NCI-H1694 treated with DMSO at 0.1 percent for 48 hours (cell line): Measurements from ENCODE around the gene SIGMAR1.

ENCODE experiments used
- DNase-seq: peaks from one replicate; lab custom pipeline; 2025; lab: John Stamatoyannopoulos, UW

The SIGMAR1 gene

GRCh38 chr9:34637356-34638137, at the start of gene SIGMAR1:
TSS of gene SIGMAR1 (minus strand) at chr9:34637787. CDS start at chr9:34637697, 90 bp downstream.
- DNase-seq, result peak; percentile 80

DNA sequence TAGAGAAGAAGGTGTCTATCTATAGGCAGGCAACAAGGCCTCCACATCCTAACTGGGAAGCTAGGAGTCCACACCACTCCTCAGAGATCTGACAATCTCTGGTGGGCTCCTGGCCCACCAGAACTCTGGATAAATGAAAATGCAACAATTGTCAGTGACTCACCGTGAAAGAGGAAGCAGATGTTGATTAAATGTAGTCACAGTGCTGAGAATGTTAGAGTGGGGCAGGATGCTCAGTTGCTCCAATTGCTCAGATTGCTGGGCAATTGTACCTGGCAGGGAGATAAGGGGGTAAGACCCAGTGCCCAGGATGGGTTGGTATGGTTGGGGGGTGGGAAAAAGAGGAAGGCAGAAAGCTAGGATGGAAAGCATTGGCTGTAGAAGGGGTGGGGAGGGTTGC, 49.1 kb upstream of the SIGMAR1 start:
- DNase-seq, result no peak

- no peak for DNase-seq
These were observed 48.6 kb upstream of the SIGMAR1 start for GRCh38 chr9:34686231-34686630.

DNA sequence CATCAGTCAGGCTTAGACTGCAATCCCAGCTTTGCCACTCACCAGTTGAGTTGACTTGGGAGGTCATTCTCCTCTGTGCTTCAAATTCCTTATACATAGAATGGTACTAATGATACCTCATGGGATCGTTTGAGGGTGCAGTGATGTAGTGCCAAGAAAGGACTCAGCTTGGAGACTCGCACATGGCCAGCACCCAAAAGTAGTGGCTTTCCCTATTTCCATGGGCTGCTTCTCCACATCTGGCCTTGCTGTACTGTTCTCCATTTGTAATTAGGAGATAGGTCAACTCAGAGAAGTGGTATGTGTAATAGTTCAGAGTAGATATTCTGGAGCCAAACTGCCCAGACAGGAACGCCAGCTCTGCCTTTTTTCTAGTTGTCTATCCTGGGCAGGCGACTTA, 48.0 kb upstream of the SIGMAR1 start:
- DNase-seq, result no peak

GRCh38 chr9:34684816-34685215, 47.2 kb upstream of the SIGMAR1 start:
- DNase-seq, result no peak

DNA sequence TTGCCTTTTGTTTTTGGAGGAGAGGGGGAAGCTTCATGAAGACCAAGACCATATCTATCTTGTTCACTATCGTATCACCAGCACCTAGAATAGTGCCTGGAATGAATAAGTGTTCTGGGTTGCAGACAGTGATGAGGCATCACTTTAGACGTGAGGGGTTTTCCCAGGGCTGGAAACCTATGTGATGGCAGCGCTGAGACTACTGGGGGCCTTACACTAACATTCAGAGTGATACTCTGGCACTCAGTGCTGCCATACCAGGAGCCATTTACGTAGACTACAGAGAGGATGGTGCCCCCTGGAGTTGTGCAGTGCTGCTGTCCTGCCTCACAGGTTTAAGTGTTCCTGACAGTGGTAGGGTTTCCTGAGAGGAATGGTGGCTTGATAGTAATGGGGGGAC, 46.6 kb upstream of the SIGMAR1 start:
- no peak for DNase-seq

GRCh38 chr9:34675869-34676268, 38.3 kb upstream of the SIGMAR1 start:
- DNase-seq, result no peak

GRCh38 chr9:34675048-34675714, 37.6 kb upstream of the SIGMAR1 start:
- peak; percentile 83 for DNase-seq

DNA sequence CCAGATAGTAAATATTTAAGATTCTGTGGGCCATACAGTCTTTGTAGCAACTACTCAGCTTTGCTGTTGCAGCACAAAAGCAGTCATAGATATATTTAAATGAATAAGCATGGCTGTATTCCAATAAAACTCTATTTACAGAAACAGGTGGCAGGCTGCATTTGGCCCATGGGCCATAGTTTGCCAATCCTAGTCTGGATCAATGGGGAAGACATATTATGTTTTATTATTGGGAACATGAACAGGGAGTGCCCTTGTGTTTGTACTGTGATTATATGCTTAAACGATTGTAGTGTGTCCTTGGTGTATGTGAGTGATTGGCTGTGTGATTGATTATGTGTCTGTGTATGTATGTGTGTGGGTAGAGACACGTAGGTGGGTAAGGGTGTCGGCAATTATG, 36.9 kb upstream of the SIGMAR1 start:
- no peak for DNase-seq

- no peak for DNase-seq
These were observed 33.7 kb upstream of the SIGMAR1 start for GRCh38 chr9:34671307-34671706.

DNA sequence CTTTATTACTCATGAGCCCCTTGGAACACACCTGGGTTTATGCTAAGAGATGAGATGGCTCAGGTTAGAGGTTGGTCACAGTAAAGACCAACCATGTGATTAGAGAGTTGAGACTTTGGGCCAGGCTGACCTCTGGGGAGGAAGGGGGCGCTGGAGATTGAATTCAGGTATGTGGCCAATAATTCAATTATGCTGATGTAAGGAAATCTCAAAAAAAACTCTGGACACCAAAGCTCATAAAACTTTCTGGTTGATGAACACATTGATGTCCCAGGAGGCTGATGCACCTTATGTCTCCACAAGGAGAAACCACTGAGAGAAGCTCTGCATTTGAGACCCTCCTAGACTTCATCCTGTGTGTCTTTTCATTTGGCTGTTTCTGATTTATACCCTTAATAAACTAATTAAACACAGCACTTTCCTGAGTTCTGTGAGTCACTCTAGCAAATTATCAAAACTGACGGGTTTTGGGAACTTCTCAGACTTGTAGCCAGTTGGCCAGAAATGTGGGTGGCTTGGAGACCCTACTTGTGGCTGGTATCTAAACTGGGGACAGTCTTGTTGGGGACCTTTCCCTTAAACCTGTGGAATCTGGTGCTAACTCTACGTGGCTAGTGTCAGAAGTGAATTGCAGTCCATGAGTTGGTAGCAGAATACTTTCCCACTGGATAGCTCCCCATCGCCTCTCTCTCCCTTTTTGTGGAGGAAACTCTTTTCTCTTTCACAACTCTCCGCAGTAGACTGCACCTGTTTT, 32.4 kb upstream of the SIGMAR1 start:
- no peak for DNase-seq

DNA sequence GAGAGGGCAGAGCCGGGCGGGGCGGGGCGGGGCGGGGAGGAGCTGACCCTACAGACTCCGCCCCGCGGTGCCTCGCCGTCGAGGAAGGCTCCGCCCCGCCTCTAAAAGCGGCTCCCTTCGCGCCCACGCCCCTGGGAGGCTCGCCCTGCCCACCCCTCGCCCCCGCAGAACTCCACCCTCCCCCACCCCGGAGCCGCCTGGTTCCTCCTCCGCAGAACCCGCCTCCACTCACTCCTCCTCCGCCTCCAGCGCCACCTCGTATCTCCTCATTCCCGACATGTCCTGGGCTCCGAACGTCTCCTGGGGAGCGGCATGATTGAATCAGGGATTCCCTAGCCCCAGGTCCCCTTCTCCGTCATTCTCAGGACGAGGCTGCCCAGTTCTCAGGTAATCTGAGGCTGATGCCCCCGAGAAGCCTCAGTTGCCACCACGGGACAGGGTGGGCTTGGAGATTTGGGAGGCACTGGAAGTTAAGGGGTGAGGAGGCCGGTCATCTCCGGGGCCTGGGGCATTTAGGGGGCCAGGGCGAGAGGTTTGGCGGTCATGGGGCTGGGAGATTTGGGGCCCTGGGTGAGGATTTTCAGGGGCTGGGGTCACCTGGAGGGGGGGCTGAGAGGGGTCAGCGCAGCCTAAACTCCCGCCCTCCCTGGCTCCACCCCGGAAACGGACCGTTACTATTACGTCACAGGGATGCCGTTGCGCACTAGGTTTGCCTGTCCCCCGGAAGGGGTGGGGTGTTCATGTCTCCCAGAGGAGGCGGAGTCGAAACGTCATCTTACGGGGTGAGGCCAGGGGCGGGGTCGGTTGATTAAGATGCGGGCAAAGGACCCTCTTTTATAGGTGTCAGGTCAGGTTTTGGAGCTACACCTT, 28.0 kb upstream of the SIGMAR1 start:
- peak; percentile 86 for DNase-seq

- DNase-seq, result no peak
These were observed 27.4 kb upstream of the SIGMAR1 start for GRCh38 chr9:34665067-34665380.

DNA sequence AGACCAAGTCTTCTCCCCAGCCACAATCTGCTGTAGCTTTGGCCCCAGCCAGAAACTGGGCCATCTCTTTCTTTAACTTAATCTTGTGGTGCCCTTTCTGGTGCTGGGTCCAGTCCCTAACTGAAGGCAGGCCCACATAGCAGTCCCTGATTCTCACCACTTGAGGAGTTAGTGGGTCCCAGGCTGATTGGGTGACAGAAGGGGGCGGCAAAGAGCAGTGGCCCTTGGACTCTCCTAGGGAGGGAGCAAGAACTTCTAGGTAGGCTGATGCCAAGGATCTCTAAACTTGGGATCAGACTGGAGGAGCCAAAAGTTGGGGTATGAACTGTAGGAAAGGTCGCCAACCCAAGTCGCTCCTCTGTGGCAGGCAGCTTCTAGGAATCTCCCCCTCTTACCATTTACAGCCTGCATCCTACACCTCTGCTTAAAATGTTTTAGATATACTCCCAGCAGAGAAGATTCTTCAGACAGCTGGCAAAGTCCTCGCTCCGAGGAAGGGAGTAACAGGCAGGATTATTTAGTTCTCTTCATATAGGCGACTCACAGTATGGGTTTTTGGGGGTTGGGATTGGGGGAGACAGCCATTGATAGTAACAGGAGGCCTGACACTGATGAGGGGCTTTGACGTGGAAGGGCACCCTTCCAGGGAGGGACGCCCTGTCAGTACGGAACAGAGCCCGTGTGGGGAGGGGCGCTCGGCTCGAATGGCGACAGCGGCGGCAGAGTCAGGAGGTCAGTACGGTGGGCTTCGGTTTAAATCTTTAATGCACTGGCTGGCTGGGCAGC, 26.9 kb upstream of the SIGMAR1 start:
- DNase-seq, result peak; percentile 53

- no peak for DNase-seq
These were observed 25.7 kb upstream of the SIGMAR1 start for GRCh38 chr9:34663303-34663605.

DNA sequence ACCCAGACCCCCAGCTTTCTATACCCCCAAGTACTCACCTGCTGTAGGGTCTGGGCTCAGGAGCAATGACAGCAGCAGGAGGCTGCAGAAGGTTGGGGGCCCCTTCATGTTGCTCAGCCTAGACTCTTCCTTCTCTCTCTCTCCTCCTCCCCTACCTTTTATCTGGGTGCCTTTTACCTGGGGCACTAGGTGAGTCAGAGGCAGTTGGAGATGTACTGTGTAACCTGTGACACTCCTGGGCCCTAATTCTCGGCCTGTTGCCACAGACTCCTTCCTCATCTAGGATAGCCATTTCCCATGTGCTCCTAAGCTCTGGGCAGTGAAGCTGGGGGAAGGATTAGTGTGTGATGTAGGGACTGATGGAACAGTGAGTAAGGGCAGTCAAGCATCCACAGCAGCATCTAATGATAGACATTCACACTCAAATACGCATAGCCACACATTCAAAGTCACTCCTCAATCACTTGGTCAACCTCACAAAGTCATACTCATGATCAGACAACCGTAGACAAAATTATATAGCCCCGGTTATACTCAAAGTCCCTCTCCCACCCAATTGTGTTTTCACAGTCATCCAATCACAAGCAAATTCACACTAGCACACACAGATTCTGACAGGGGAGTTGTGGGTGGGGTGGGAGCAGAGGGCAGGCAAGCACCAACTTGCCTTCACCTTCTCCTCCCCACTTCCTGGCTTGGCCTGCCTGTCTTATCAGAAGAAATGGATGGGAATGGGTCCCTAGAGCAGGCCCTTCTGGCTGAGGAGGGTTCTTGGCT, 25.1 kb upstream of the SIGMAR1 start, which contains the start of gene CCL27:
Gene CCL27 (minus strand): TSS at position 132 of the 777 bp plus-strand sequence. CDS start 24 bp downstream, at position 108.
- DNase-seq, result no peak

- no peak for DNase-seq
These were observed 22.1 kb upstream of the SIGMAR1 start for GRCh38 chr9:34659592-34660253.

GRCh38 chr9:34658461-34658860, 20.9 kb upstream of the SIGMAR1 start:
- DNase-seq, result no peak

- no peak for DNase-seq
These were observed 19.4 kb upstream of the SIGMAR1 start for GRCh38 chr9:34656992-34657391.

- no peak for DNase-seq
These were observed 17.8 kb upstream of the SIGMAR1 start for GRCh38 chr9:34655394-34655793.
